Gastroesophageal sphincter (tissue), 3 donors: ENCODE data around the gene CHST11.

ENCODE experiments used
- EP300 ChIP-seq: sonication (generic); formaldehyde crosslinking; IDR thresholded peaks from one replicate; pipeline ENCODE4 v1.6.1; 2017; ENCODE audit warnings: antibody characterized with exemption, mild to moderate bottlenecking
- POLR2A ChIP-seq, 2 donors: fragments of 450-650 bp; IDR thresholded peaks; one replicate each; pipeline ENCODE4 v1.6.1; 2017; ENCODE audit warnings: antibody characterized with exemption in 2 of 2, mild to moderate bottlenecking in 2 of 2, moderate library complexity in 1 of 2
- TF ChIP-seq, protein P1 (sequence below), 4 experiments: fragments of 200-600 bp in 2 of 4; fragments of 450-650 bp in 2 of 4; sonication (generic) in 1 of 4; IDR thresholded peaks; one replicate each; pipeline ENCODE4 v1.5.1; 2017 to 2019; ENCODE audit warnings: antibody characterized with exemption in 4 of 4, mild to moderate bottlenecking in 2 of 4, moderate library complexity in 2 of 4

DNA sequence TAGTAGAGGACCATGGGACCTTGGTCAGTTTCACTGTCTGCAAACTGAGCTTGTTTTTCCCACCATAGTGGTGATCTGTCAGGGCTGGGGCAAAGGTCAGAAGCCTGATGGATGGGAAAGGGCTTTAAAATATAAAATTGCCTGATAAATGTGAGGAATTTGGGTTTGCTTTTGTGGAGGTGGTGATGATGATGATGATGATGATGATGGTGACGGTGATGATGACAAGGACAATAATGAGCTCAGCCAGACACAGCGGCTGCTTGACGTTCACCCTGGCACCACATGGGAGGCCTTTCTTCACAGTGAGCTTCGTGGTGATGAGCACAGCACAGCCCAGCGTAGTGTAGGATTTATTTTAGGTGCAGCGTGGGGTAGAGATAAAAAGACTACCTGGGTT is 257.6 kb downstream of the CHST11 start:
- no peak for TF ChIP-seq POLR2A (IDR thresholded peaks at IDR 0.05)
- TF ChIP-seq, protein P1, sequence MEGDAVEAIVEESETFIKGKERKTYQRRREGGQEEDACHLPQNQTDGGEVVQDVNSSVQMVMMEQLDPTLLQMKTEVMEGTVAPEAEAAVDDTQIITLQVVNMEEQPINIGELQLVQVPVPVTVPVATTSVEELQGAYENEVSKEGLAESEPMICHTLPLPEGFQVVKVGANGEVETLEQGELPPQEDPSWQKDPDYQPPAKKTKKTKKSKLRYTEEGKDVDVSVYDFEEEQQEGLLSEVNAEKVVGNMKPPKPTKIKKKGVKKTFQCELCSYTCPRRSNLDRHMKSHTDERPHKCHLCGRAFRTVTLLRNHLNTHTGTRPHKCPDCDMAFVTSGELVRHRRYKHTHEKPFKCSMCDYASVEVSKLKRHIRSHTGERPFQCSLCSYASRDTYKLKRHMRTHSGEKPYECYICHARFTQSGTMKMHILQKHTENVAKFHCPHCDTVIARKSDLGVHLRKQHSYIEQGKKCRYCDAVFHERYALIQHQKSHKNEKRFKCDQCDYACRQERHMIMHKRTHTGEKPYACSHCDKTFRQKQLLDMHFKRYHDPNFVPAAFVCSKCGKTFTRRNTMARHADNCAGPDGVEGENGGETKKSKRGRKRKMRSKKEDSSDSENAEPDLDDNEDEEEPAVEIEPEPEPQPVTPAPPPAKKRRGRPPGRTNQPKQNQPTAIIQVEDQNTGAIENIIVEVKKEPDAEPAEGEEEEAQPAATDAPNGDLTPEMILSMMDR (IDR thresholded peaks at IDR 0.05) = no peak
- TF ChIP-seq EP300 = no peak
